Coronary artery (tissue), 2 donors: ENCODE measurements around the gene TRA2A.

ENCODE experiments used
- DNase-seq: peaks from one replicate; pipeline ENCODE4 v3.0.0-alpha.2; 2017; ENCODE audit warnings: low spot score
- H3K27ac ChIP-seq, 2 donors: fragments of 200-600 bp; sonication (generic); one replicate each; pipeline ENCODE4 v1.5.1; 2016 to 2019
- H3K4me3 ChIP-seq: fragments of 200-600 bp; sonication (generic); 2 replicates; pipeline ENCODE4 v1.5.1; 2016; ENCODE audit warnings: mild to moderate bottlenecking, moderate library complexity
- TF ChIP-seq, protein P1 (sequence below): fragments of 200-600 bp; sonication (generic); IDR thresholded peaks from one replicate; pipeline ENCODE4 v1.5.1; 2019; ENCODE audit warnings: antibody characterized with exemption

The TRA2A gene

DNA sequence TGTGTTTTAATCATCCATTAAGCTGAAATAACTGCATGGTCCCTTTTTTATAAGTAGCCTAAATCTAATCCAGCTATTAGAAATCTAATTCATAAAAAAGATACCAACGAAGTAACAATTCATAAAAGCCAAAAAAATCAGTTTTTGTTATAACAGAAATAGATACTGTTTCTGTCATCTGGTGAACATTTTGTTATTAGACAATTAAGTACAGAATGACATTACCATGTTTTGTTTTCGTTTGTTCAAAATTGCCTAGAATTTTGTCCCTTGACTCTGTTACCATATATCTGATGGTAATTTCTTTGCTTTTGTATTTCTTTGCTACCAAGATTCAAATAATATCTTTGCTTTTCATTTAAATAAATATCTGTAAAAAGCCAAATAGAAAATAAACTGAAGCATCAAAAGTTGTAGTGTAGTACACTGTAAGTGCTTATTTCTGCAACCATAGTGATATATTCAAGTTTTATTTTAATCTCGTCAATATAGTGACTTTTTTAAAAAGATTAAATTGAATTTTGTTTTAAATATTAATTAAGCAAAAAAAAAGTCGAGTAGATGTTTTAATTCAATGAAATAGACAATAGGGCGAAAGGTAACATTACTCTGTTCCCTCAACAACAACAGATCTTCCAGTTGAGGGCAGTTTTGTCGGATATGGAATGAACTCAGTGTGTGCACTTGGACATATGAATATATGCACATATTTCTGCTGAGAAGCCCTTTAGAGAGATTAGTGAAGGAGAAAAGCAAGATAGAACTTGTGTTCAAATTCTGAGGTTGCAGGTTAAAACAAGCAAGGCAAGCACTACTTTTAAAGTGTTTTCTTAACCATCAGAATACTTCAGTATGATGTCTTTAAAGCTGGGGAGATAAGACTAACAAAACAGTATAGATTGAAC is 53.6 kb downstream of the TRA2A start:
- Histone ChIP-seq H3K27ac (no peak overlapping the region), H3K4me3 (no peak overlapping the region)
- TF ChIP-seq, protein P1, sequence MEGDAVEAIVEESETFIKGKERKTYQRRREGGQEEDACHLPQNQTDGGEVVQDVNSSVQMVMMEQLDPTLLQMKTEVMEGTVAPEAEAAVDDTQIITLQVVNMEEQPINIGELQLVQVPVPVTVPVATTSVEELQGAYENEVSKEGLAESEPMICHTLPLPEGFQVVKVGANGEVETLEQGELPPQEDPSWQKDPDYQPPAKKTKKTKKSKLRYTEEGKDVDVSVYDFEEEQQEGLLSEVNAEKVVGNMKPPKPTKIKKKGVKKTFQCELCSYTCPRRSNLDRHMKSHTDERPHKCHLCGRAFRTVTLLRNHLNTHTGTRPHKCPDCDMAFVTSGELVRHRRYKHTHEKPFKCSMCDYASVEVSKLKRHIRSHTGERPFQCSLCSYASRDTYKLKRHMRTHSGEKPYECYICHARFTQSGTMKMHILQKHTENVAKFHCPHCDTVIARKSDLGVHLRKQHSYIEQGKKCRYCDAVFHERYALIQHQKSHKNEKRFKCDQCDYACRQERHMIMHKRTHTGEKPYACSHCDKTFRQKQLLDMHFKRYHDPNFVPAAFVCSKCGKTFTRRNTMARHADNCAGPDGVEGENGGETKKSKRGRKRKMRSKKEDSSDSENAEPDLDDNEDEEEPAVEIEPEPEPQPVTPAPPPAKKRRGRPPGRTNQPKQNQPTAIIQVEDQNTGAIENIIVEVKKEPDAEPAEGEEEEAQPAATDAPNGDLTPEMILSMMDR, result no peak
- no peak for DNase-seq

- no peak for DNase-seq
- TF ChIP-seq, protein P1, result no peak
- Histone ChIP-seq H3K4me3 (no peak overlapping the region), H3K27ac (no peak overlapping the region)
These were observed 54.7 kb downstream of the TRA2A start for GRCh38 chr7:23477157-23477499.

- H3K4me3 ChIP-seq, result no peak overlapping the region
- H3K27ac ChIP-seq, result no peak overlapping the region
- TF ChIP-seq, protein P1, result no peak
- DNase-seq, result no peak
These were observed 55.3 kb downstream of the TRA2A start for GRCh38 chr7:23476286-23477156.

DNA sequence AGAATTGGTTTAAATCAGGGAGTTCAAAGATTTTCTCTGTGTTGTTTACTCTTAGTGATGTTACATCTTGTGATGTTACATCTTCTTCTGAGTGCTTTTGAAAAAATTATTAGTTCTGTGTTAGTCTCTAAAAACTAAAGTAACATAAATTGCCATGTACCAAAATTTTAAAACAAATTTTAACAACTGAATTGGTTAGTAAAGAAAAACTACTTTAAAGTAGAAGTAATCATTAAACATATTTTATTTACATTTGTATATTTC is 56.3 kb downstream of the TRA2A start:
- H3K4me3 ChIP-seq, result no peak overlapping the region
- no peak for DNase-seq
- no peak overlapping the region for H3K27ac ChIP-seq
- TF ChIP-seq, protein P1, result no peak

DNA sequence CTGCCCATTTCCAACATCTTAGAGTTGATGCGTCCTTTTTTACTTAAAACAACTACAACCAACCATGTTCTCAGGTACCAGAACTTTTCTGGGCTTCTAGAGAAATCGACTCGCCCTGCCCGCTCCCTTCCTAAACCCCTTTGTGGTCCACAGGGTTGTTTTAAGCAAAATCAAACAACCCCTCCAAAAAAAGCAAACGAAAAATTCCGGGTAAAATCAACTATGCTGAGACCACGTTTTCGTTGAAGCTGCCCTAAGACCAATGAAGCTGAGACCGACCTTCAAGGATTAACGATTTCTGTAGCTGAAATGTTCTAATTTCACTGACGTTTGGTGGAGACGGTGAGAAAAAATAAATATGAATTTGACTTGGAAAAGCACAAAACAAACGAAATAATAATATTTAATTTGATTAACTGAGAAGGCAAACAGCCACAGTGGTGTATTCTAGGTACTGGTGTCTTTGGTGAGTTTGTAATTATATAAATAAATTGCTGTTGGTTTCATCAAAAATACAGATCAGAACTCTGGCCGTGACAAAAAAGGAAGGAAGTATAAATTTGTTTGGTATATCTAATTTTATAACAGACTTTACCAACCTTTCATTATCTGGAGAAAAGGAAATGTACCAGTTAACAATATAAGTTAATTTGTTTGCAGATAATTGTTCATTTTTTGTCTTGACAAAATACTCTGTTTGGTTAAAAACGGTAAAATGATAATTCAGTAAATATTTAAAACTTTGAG is 56.8 kb downstream of the TRA2A start:
- Histone ChIP-seq H3K27ac (no peak overlapping the region), H3K4me3 (no peak overlapping the region)
- DNase-seq, result no peak
- TF ChIP-seq, protein P1, result no peak

DNA sequence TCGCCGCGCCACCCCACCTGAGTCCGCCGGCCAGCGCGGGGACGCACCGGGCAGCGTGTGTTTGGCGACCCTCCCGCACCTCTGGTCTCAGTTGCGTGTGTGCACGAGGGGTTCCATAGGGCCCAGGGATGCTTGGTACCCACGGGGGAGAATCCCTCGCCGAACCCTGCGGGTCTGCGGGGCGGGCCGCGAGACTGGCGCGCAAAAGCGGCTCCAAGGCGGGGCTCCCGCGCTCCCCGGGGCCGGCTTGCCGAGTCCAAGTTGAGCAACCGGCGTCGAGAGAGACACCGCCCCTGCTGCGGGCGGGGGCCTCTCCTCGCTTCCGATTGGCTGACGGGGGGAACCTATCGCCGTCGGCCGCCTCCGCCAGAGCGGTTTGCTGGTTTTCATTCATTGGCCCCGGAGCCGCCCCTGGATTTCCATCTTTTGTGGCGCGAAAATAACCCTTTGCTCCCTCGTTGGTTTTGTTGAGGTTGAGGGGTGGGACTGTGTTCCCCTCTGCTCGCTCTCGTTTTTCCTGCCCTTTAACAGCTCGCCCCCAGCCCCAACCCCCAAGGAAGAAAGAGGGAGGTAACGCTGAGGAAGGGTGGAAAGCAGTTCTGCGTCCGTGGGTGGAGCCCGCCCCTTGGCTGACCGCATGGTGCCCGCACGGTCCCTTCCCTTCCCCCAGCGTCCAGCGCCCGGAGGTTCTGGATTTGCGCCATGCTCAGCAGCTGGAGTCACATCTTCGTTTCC is 57.5 kb downstream of the TRA2A start:
- TF ChIP-seq, protein P1, result no peak
- Histone ChIP-seq H3K4me3 (peak overlapping the region; percentile 64), H3K27ac (no peak overlapping the region)
- no peak for DNase-seq
